ENCODE results near the gene CMTM7. TPM values are rescaled to one million over a fixed set of nuclear protein-coding genes. Genes with fewer than 3 reads are reported as not detected.

Gene CMTM7
- total RNA-seq, 1 donor from 2014 or later, result 24.6 TPM

DNA sequence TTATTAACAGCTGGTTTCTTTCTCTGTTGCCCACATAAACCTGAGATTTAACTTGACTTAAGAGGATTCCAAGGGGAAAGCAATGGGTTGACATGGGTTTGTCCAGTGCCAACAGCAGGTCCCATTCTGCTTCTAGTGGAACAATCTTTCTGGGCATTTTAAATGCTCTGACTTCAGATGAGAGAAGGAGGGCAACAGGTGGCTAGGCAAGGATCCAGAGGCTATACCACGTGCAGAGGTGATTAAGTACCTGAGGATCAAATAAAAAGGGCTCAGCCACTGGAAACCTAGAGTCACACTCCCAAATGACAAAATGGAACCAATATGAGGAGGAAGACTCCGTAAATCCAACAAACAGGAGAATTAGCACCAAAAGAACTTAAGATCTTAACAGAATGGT is 82.5 kb downstream of the CMTM7 start:
- no peak for DNase-seq (ENCODE audit: low spot score, unreplicated experiment)

DNA sequence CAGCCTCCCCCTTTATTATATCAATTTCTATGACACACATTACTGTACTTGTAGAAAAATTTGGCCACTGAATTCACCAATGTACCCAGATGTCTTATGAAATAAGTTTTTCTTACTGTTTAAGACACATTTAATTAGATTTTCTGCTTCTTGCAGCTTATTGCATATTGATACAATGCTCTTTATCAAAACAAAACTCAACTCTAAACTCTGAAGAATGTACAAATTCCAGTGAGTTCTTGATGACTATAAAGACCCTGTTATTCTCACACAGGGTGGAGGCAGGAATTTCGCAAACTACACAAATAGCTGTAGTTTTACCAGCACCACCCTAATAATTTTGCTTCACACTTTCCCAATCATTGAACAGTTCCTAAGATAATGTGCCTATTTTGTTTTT is 89.0 kb downstream of the CMTM7 start:
- H3K9me3 Mint-ChIP-seq (ENCODE audit: low read depth), result peaks cover 3% of the 10 kb centered on the region
- no peak for DNase-seq (ENCODE audit: low spot score, unreplicated experiment)
- H3K27me3 Mint-ChIP-seq, result no peaks in the 10 kb centered on the region
- peaks cover 28% of the 10 kb centered on the region for H3K36me3 Mint-ChIP-seq (ENCODE audit: insufficient read depth)
- no peak overlapping the region for H3K27ac Mint-ChIP-seq
- H3K4me3 Mint-ChIP-seq (ENCODE audit: low read depth), result no peak overlapping the region
- no peak for TF ChIP-seq CTCF (IDR thresholded peaks at IDR 0.05; ENCODE audit: unreplicated experiment)
- H3K4me1 Mint-ChIP-seq (ENCODE audit: low read depth), result peaks cover 1% of the 10 kb centered on the region

More for the DNA sequence above, 82.5 kb downstream of the CMTM7 start:
- TF ChIP-seq CTCF (IDR thresholded peaks at IDR 0.05; ENCODE audit: unreplicated experiment), result no peak
- Mint-ChIP-seq H3K9me3 (ENCODE audit: low read depth) (peaks cover 3% of the 10 kb centered on the region), H3K4me3 (ENCODE audit: low read depth) (no peak overlapping the region), H3K27ac (no peak overlapping the region), H3K27me3 (no peaks in the 10 kb centered on the region), H3K4me1 (ENCODE audit: low read depth) (peaks cover 1% of the 10 kb centered on the region), H3K36me3 (ENCODE audit: insufficient read depth) (peaks cover 24% of the 10 kb centered on the region)

GRCh38 chr3:32481791-32482631 is 90.4 kb downstream of the CMTM7 start:
- Mint-ChIP-seq H3K4me1 (ENCODE audit: low read depth) (no peaks in the 10 kb centered on the region), H3K36me3 (ENCODE audit: insufficient read depth) (peaks cover 30% of the 10 kb centered on the region), H3K27me3 (no peaks in the 10 kb centered on the region), H3K27ac (no peak overlapping the region), H3K4me3 (ENCODE audit: low read depth) (no peak overlapping the region), H3K9me3 (ENCODE audit: low read depth) (no peaks in the 10 kb centered on the region)
- TF ChIP-seq CTCF (IDR thresholded peaks at IDR 0.05; ENCODE audit: unreplicated experiment), result no peak
- no peak for DNase-seq (ENCODE audit: low spot score, unreplicated experiment)

DNA sequence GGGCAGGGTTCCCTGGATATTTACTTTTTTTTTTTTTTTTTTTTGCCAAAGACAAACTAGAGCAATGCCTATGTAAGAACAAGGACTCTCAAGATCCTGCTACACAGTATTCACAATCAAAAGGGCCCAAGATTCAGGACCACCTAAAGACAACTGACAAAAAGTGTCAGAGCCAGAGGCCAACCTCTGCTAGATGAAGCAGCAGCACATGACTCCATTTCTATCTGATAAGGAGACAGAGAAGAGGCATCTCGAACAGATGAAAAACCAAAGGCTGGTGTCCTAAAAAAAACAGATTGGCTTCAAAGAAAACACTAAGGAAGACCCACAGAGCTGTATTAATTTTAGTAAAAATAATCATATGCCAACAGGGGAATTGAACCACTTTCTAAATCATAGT is 91.0 kb downstream of the CMTM7 start:
- no peak overlapping the region for H3K4me3 Mint-ChIP-seq (ENCODE audit: low read depth)
- H3K9me3 Mint-ChIP-seq (ENCODE audit: low read depth), result no peaks in the 10 kb centered on the region
- DNase-seq (ENCODE audit: low spot score, unreplicated experiment), result no peak
- no peak for TF ChIP-seq CTCF (IDR thresholded peaks at IDR 0.05; ENCODE audit: unreplicated experiment)
- H3K4me1 Mint-ChIP-seq (ENCODE audit: low read depth), result no peaks in the 10 kb centered on the region
- no peak overlapping the region for H3K27ac Mint-ChIP-seq
- H3K27me3 Mint-ChIP-seq, result no peaks in the 10 kb centered on the region
- peaks cover 28% of the 10 kb centered on the region for H3K36me3 Mint-ChIP-seq (ENCODE audit: insufficient read depth)

DNA sequence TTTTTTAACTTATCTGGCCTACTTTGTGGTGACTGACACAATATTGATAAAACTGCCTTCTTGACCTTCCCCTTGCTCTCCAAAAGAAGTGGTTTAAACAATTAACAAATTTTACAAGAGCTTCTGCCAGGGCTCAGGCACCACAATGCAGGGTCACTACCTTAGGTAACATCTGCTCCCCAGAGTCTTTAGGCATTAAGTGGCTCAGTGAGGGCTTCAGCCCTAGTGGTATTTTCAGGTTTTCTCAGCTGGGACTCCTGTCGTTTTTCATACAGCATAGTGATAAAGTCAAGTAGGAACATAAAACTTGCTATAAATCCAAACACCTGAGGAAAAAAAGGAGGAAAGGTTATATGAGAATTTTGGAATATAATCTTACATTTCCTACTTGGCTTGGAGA is 92.1 kb downstream of the CMTM7 start:
- Mint-ChIP-seq H3K4me3 (ENCODE audit: low read depth) (no peak overlapping the region), H3K27ac (peak overlapping the region; percentile 54), H3K27me3 (no peaks in the 10 kb centered on the region), H3K4me1 (ENCODE audit: low read depth) (no peaks in the 10 kb centered on the region), H3K9me3 (ENCODE audit: low read depth) (no peaks in the 10 kb centered on the region), H3K36me3 (ENCODE audit: insufficient read depth) (peaks cover 26% of the 10 kb centered on the region)
- no peak for TF ChIP-seq CTCF (IDR thresholded peaks at IDR 0.05; ENCODE audit: unreplicated experiment)
- no peak for DNase-seq (ENCODE audit: low spot score, unreplicated experiment)
